ENCODE data around the gene ARHGDIG.

The ARHGDIG gene

GRCh38 chr16:259226-259625 lies 21.2 kb upstream of the ARHGDIG start:
- no peak for TF ChIP-seq SIN3A (IDR thresholded peaks at IDR 0.05; ENCODE audit: borderline replicate concordance, insufficient read depth, low read length)
- TF ChIP-seq TAF1 (IDR thresholded peaks at IDR 0.05; ENCODE audit: borderline replicate concordance, insufficient read depth, low read length) = no peak
- no peak for TF ChIP-seq POLR2AphosphoS5 (IDR thresholded peaks at IDR 0.05; ENCODE audit: low read depth, low read length)
- no peak for TF ChIP-seq REST (IDR thresholded peaks at IDR 0.05; ENCODE audit: insufficient read depth in 1 of 2, low read depth in 2 of 2, low read length in 2 of 2)
- no peak for TF ChIP-seq FOXP2 (optimal IDR thresholded peaks at IDR 0.05; ENCODE audit: borderline replicate concordance, extremely low read depth, extremely low read length, insufficient read depth)

DNA sequence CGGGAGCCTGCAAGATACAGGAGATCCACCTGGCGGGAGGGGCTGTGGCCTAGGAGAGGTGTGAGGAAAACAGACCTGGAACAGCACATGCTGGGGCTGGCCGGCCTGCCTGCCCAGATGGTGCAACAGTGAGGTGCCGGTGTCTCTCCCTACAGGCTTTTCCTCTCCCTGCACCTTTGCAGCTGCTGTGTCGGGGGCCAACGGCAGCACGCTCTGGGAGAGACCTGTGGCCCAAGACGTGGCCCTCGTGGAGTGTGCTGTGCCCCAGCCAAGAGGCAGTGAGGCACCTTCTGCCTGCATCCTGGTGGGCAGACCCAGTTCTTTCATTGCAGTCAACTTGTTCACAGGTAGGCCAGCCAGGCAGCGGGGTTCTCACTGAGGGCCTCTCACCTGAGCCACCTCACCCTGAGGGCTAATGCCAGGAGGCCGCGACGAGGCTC lies 20.6 kb upstream of the ARHGDIG start:
- TF ChIP-seq FOXP2 (optimal IDR thresholded peaks at IDR 0.05; ENCODE audit: borderline replicate concordance, extremely low read depth, extremely low read length, insufficient read depth) (no peak), REST (IDR thresholded peaks at IDR 0.05; ENCODE audit: insufficient read depth in 1 of 2, low read depth in 2 of 2, low read length in 2 of 2) (no peak), POLR2AphosphoS5 (IDR thresholded peaks at IDR 0.05; ENCODE audit: low read depth, low read length) (no peak), SIN3A (IDR thresholded peaks at IDR 0.05; ENCODE audit: borderline replicate concordance, insufficient read depth, low read length) (no peak), TAF1 (IDR thresholded peaks at IDR 0.05; ENCODE audit: borderline replicate concordance, insufficient read depth, low read length) (no peak)

- no peak for TF ChIP-seq POLR2AphosphoS5 (IDR thresholded peaks at IDR 0.05; ENCODE audit: low read depth, low read length)
- no peak for TF ChIP-seq FOXP2 (optimal IDR thresholded peaks at IDR 0.05; ENCODE audit: borderline replicate concordance, extremely low read depth, extremely low read length, insufficient read depth)
- no peak for TF ChIP-seq REST (IDR thresholded peaks at IDR 0.05; ENCODE audit: insufficient read depth in 1 of 2, low read depth in 2 of 2, low read length in 2 of 2)
- no peak for TF ChIP-seq TAF1 (IDR thresholded peaks at IDR 0.05; ENCODE audit: borderline replicate concordance, insufficient read depth, low read length)
Measured at GRCh38 chr16:260326-260725, 20.1 kb upstream of the ARHGDIG start.

DNA sequence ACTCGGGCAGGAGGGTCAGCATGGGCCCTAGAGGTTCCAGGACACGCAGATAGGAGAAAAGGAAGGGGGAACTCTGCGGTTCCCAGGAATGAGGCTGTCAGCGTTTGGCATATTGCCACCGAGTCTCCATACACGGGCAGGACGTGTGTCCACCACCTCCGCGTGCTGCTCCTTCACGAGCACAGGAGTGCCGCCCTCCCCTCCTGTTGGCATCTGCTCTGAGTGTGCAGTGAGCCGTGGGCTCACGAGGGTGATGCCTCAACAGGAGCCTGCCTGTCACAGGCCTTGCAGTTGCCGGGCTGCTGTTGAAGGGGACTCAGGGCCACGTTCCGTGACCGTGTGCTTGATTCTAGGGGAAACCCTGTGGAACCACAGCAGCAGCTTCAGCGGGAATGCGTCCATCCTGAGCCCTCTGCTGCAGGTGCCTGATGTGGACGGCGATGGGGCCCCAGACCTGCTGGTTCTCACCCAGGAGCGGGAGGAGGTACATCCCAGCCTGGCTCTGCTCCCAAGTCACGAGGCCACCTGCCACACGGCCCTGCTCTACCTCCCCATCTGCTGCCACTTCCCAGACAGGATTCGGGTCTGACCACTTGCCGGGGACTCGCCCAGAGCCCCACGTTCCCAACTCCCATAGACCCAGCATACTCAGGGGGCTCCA lies 19.2 kb upstream of the ARHGDIG start:
- TF ChIP-seq TAF1 (IDR thresholded peaks at IDR 0.05; ENCODE audit: borderline replicate concordance, insufficient read depth, low read length) = no peak

- TF ChIP-seq REST (IDR thresholded peaks at IDR 0.05; ENCODE audit: insufficient read depth in 1 of 2, low read depth in 2 of 2, low read length in 2 of 2) (no peak), FOXP2 (optimal IDR thresholded peaks at IDR 0.05; ENCODE audit: borderline replicate concordance, extremely low read depth, extremely low read length, insufficient read depth) (no peak), SIN3A (IDR thresholded peaks at IDR 0.05; ENCODE audit: borderline replicate concordance, insufficient read depth, low read length) (no peak), TAF1 (IDR thresholded peaks at IDR 0.05; ENCODE audit: borderline replicate concordance, insufficient read depth, low read length) (no peak), POLR2AphosphoS5 (IDR thresholded peaks at IDR 0.05; ENCODE audit: low read depth, low read length) (no peak)
Measured at GRCh38 chr16:262121-262745, 18.2 kb upstream of the ARHGDIG start.
